Stimulated activated CD4-positive, alpha-beta T cell treated with anti-CD3 and anti-CD28 coated beads, Interleukin-15, amount 100 ng/mL, for 48 hours (primary cell): ENCODE measurements around the gene TAS2R40.
"Not testable (repeated sequence)": the region's sequence is repeated elsewhere in the genome, so short reads cannot be mapped to it uniquely, and the experiment has no call there.

Experiments used
- DNase-seq, 2 donors: peaks; one replicate each; pipeline ENCODE4 v3.0.0-alpha.2; 2020; ENCODE audit warnings: low read depth in 2 of 2

The TAS2R40 gene

DNA sequence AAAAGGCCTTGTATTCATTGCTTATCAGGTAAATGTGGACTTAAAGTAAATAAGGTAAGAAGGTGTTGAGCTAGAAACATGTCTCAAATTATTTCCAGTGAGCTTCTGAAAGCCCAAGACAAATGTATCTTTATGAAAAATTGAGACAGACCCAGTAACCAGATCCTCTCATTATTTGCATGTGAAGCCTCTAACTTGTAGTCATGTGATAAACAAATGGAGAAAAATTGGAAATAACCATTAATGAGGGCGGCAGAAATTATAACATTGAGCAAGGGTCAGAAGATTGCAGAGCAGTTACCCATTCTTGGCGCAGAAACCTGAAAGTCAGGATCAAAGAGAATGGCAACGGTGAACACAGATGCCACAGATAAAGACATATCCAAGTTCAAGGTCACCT is at the start of gene TAS2R40:
TSS of gene TAS2R40 (plus strand) at position 301 of the 400 bp plus-strand sequence. CDS start at position 343, 42 bp downstream.
- DNase-seq = no peak

DNA sequence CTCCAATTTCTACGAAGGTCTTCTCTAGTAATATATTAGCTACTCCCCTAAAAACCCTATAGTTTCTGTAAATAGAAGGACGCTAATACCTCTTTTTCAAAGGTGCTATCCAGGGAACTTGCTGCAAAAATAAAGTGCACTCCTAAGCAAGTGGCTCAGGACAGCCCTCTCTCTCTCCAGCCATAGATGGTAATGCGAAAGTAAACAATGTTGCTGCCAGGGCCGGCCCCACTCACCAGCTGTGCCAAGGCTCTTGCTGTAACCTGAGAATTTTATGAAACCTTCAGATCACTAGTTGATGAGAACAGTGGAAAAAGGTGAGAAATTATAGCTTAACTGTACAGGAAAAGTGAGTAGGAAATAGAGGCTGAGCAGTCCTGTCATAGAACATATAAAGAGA is 49.5 kb upstream of the TAS2R40 start:
- no peak for DNase-seq

DNA sequence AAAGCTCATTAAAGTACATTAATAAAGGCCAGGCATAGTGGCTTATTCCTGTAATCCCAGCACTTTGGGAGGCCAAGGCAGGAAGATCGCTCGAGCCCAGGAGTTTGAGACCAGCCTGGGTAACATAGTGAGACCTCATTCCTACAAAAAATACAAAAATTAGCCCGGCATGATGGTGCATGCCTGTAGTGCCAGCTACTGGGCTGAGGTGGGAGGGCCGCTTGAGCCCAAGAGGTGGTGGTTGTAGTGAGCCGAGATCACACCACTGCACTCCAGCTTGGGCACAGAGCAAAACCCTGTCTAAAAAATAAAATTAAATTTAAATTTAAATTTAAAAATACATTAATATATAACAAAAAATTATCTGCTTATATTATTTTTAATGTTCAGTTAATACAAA is 45.7 kb upstream of the TAS2R40 start:
- no peak for DNase-seq

DNA sequence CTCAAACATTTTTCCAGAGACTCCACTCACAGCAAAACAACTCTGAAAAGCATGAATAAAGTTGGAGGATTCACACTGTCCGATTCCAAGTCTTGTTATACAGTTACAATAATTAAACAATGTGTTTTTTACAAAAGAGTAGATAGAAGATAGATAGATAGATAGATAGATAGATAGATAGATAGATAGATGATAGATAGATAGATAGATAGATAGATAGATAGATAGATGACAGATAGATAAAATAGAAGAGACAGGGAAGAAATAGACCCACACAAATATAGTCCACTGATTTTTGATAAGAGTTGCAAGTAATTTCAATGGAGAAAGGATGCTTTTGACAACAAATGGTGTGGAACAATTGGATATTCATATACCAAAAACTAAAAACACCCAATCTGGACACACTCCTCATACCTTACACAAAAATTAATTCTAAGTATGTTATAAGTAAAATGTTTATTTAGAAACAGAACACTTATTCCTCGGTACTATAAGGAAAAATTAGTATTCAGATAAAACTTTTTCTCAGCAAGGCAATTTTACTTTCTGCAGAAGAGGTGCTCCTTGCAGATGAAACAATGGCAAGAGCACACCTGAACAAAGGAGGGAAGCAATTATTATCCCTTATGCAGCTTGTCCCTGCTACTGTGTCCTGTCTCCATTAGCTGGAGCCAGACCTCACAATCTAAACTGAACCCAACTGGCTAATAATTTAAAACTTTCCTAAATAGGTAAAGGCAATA is 44.3 kb upstream of the TAS2R40 start:
- DNase-seq = no peak

DNA sequence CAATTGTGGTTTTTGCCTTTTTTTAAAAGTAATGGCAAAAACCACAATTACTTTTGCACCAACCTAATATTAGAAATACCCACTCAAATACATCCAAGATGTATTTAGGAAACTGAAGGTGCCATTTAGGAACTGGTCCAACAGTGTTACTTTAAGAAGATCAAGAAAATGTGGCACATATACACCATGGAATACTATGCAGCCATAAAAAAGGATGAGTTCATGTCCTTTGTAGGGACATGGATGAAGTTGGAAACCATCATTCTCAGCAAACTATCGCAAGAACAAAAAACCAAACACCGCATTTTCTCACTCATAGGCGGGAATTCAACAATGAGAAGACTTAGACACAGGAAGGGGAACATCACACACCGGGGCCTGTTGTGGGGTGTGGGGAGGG is 41.1 kb upstream of the TAS2R40 start:
- DNase-seq = not testable (repeated sequence)

DNA sequence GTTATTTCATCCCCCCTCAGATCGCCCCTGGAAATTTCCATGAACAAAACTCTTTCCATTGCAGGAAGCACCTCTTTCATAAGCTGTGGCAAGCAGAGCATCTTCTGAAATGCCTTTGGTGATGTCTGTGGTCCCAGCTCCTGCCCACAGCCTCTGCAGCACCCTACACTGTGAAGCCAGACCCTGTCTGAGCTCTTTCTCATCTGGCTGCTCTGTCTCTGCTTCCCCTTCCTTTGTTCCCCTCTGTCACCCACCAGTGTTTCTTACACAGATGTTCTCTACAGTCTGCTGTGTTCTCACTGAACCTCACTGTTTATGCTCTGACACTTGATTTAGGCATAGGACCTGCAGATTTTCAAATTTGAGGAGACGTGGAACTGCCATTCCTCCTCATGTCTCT is 40.5 kb upstream of the TAS2R40 start:
- DNase-seq = no peak

DNA sequence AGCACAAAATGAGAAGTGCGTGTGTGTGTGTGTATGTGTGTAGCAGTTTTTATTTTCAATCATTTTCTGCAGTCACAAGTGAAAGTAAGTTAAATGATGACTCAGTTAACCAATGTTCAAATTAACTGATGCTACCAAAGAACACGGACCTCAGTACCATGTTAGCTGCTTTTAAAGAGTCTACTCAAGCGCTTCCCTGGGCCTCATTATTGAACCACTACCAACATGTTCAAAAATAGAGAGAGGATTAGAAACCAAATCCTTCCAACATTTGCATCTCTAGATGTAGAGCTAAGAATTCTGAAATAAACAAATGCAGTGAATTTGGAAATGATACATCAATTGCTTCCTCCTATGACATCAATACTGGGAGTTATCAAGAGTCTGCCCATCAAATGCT is 38.8 kb upstream of the TAS2R40 start, which contains the start of gene TAS2R39:
TSS of gene TAS2R39 (plus strand) at position 396 of the 400 bp plus-strand sequence. CDS start at position 396, 0 bp downstream.
- DNase-seq = no peak

DNA sequence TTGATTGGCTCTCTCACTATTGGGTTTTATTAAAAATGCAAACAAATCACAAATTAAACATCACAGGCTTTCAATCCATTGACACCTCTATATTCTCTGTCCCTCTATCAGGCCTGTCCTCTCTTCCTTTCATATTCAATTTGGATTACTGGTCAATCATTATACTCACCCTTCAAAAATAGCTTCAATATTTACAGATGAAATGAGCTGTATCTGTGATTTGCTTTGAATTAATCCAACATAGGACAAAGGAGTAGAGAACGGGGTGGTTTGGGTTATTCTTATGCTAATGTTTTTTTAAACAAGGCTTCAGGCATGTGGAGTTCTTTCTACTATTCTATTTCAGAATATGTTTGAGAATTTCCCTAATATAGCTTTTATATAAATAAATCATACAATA is 36.3 kb upstream of the TAS2R40 start:
- no peak for DNase-seq

DNA sequence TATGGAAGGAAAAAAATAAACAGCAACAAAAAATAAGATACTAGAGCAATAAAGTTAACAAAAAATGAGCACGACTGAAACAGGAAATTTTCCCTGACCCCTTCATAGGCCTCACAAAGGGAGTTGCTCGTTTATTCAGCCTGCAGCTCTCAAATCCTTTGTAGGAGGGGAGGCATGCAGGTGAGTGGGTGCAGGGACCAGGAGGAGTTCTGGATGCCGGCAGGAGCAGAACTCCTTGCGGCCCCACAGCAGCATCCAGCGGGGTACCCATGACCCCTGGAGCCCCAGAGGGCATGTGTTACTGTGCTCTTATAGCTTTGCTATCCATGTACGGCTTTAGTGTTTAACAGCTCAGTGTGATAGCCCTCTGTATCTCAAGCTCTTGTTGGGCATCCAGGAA is 32.8 kb upstream of the TAS2R40 start:
- no peak for DNase-seq

DNA sequence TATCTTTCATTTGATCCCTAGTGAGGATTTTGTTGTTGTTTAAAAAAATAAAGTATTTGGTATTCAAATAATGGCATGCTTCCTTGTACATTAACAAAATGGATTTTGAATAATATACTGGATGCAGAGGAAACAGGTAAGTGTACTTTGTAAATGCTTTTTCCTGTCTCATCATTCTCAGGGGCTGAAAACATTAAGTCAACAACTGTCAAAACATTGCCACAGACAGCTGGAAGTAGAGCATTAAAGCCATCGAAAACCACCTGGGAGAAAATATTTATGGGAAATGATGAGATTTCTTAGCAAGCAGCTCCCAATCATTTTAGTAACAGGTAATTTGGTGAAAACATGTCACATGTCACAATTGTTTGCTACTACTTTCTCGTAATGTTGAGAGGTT is 28.0 kb upstream of the TAS2R40 start:
- DNase-seq = no peak

DNA sequence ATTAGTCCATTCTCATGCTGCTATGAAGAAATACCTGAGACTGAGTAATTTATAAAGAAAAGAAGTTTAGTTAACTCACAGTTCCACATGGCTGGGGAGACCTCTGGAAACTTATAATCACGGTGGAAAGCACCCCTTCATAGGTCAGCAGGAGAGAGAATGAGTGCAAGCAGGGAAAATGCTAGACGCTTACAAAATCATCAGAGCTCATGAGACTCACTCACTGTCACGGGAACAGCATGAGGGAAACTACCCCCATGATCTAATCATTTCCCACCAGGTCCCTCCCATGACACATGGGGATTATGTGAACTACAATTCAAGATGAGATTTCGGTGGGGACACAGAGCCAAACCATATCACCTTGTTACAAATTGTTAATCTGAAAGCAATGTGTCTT is 22.8 kb upstream of the TAS2R40 start:
- DNase-seq = no peak

DNA sequence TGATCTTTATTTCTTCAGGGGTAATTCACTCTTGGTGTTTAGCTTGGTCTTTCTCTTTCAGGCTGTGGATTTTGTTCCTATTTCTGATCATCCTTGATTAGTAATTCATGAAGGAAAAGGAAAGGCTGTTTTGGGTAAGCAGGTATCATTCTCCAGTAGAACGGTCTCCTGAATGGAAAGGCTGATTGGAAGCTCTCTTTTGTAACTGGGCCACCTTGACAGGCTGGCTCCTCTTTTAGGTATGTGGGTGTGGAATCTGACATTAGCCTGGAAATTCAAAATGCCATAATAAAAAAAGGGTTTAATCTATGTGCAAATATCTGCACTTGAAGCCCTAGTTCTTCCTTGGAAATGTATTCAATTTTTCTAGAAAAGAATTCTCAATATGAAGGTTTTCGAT is 19.7 kb upstream of the TAS2R40 start:
- no peak for DNase-seq

DNA sequence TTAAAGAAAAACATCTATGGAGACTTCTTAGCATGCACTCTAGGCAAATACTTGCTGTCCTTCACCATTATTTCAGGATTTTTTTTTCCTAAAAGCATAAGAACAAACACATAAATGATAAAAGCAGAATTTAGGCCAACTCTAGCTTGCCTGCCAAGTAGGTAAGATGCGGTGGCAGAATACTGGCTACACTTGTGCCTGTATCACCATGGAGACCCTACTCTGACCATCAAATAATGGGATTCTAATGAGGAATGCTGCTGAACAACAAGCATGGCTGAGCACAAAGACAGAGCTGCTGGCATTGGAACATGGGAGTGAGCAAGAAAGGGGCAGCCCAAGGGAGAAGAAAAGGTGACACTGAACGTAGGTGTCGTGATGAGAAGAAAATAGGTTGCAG is 18.5 kb upstream of the TAS2R40 start:
- no peak for DNase-seq

DNA sequence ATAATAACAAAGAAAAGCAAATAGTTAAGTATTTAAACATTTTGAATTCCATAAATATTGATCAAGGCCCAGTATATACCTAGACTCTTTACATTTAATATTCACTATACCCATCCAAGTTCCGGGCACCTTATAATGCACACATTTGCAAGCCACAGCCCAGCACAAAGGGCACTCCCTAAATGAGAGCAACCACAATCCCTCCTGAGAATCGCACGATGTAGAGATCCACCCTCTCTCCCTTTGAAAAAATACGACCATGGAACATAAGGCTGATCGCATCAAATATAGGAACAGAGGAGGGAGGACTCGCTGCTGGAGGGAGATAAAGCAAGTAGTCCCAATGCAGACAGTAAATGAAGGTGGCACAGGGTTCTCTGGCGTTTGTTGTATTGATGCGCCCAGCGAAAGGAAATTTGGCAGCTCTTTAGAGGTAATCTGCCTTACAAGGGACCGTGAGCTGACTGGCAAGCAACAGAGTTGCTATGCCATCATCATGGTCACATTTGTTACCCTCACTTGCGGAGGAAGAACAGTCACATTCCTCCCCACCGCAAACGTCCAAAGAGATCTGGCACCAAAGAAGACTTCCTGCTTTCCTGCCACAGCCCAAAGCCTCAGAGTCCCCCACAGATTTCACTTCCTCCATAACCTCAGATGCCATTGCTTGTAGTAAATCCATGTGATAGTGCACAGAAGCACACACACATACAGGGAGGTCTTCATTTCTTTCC is 16.1 kb upstream of the TAS2R40 start:
- DNase-seq = no peak

DNA sequence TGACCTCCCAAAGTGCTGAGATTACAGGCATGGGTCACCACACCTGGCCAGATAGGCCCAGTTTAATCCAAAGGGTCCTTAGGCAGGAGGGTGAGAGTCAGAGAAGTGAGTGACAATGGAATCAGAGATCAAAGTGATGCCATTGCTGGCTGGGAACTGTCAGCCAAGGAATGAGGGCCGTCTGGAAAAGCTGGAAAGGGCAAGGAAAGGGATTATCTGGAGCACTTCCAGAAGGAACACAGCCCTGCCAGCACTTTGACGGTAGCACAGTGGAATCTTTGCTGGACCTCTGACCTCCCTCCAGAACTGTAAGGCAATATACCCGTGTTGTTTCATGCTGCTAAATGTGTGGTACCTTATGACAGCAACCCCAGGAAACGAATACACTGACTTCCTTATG is 11.3 kb upstream of the TAS2R40 start:
- no peak for DNase-seq

DNA sequence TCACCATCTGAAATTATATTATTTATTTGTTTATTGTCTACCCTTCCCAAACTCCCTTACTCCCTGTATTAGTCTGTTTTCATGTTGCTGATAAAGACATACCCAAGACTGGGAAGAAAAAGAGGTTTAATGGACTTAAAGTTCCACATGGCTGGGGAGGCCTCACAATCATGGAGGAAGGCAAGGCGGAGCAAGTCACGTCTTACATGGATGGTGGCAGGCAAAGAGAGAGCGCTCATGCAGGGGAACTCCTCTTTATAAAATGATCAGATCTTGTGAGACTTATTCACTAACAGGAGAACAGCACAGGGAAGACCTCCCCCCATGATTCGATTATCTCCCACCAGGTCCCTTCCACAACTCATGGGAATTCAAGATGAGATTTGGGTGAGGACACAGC is 8.4 kb upstream of the TAS2R40 start:
- not testable (repeated sequence) for DNase-seq

DNA sequence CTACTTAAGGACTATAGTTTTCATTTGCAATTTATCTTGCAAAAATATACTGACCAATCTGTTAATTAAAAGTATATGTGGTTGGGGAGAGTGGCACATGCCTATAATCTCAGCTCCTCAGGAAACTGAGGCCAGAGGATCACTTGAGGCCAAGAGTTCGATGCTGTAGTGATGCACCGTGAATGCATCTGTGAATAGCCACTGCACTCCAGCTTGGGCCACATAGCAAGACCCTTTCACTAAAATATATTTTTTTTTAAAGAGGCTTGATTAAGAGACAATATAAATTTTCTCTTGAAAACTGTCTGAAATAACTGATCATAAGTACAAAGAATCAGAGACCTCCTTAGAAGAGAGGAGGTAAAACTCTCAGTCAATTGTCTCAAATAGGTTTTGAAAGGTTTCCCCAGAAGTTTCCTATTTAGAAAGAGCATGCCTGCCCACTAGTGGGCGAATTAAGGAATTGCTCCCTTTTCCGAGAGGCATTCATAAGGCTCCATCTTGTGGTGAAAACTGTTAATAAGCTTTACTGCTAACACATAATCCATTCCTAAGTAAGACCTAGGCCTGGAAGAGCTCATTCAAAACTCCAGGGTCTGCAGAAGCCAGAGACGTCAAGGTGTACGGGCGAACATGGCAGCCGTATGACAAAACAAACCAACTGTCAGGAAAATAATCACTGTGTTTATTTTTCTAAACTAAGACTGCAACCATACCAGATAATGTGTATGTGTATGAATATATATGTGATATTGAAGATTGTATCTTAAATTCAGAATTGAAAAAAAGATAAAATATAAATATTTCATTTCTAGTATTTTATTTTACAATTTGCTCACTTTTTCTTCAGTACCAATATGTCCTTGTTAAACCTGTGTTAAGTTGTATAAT is 6.8 kb upstream of the TAS2R40 start:
- peak; percentile 26 to 43 for DNase-seq

DNA sequence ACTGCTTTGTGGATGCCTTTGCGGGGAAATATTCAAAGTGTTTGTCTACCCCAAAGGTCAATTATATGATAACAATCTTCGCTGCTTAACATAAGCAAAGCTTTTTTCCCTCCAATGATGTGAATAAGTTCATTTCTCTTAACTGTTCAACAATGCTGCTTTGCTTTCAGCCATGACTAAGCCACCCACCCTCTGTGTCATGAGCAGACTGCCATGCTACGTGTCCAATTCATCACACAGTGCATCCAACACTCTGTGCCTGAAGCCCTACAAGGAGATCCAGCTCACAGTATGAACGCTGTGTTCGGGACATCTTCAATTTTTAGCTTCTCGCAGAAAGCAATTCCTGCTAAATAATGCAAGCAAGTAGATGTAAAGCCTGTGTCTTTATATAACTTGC is 5.7 kb upstream of the TAS2R40 start:
- DNase-seq = no peak

DNA sequence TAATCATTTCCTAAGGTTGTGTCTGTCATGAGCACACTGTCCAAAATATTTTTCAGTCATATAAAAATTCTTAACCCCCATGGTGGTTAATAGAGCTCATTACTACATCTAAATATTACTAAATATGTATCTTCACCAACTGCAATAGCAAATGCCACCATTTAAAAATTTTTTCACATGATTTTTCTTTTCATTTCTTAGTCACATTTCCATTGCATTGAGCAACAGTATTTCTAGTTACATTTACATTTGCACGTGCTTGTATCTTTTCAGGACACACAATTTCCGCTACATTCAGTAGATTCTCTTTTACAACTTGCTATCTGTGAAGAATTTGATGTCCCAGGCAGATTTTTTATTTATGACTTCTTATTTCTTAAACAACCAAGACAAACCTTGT is 5.2 kb upstream of the TAS2R40 start:
- no peak for DNase-seq

DNA sequence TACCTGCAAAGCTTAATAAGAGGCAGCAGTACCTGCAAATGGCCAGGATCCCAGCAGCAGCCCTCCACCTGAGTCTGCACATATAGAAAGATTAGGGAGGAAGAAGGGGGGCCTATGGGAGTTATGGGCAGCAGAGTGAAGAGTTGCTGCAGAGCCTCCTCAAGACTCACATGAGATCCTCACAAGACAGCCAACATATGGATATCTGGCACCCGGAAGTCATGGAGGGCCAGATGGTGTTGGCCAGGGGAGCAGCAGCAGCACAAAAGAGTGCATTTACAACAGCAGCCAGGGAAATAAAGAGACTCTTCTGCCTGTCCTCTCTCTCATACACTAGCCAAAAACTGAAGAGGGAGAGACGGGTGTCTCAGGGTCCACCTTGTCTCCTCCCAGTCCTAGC is 4.0 kb upstream of the TAS2R40 start:
- no peak for DNase-seq

DNA sequence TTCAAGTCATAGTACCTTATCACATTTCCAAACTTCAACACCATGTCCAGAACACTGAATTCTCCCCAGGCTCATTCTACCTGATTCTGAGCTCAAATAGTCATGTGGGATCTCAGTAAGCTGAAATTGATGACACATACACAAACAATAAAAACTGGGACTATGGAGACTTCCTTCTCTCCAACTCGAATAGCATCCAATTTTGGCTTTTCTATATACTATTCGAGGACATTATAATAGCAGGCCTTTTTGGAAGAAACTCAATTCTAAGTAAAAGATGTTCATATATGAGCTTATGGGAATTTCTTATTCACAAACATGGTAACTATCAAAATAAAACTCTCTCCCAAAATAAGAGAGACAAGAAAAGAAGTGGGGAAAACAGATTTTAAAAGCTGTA is 551 bp upstream of the TAS2R40 start:
- DNase-seq = no peak

DNA sequence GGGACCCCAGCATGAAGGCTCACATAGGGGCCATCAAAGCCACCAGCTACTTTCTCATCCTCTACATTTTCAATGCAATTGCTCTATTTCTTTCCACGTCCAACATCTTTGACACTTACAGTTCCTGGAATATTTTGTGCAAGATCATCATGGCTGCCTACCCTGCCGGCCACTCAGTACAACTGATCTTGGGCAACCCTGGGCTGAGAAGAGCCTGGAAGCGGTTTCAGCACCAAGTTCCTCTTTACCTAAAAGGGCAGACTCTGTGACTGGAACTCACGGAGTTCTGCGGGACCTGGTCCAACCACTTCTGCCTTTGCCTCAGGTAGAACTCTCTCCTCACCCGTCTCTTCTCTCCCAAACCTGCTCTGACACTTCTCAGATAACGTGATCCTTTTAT is 945 bp downstream of the TAS2R40 start:
- DNase-seq = no peak
